ENCODE data around the gene SPTBN1. TPM values are rescaled to one million over a fixed set of nuclear protein-coding genes. Genes with fewer than 3 reads are reported as not detected.
"Not testable (repeated sequence)": the region's sequence is repeated elsewhere in the genome, so short reads cannot be mapped to it uniquely, and the experiment has no call there.

Gene SPTBN1
- total RNA-seq, 1 donor from 2014 or later = 380 TPM

- DNase-seq (ENCODE audit: low spot score) = no peak
Observed at GRCh38 chr2:54528311-54528955, 72.3 kb downstream of the SPTBN1 start.

- DNase-seq (ENCODE audit: low spot score) = not testable (repeated sequence)
Observed at GRCh38 chr2:54529518-54529917, 73.4 kb downstream of the SPTBN1 start.

- no peak for DNase-seq (ENCODE audit: low spot score)
Observed at GRCh38 chr2:54529935-54530334, 73.8 kb downstream of the SPTBN1 start.

- DNase-seq (ENCODE audit: low spot score) = no peak
Observed at GRCh38 chr2:54531558-54531957, 75.4 kb downstream of the SPTBN1 start.

- DNase-seq (ENCODE audit: low spot score) = no peak
Observed at GRCh38 chr2:54534221-54534620, 78.1 kb downstream of the SPTBN1 start.

- DNase-seq (ENCODE audit: low spot score) = no peak
Observed at GRCh38 chr2:54534625-54535024, 78.5 kb downstream of the SPTBN1 start.

- no peak for DNase-seq (ENCODE audit: low spot score)
Observed at GRCh38 chr2:54535599-54536195, 79.6 kb downstream of the SPTBN1 start.

GRCh38 chr2:54536720-54537119 is 80.6 kb downstream of the SPTBN1 start:
- no peak for DNase-seq (ENCODE audit: low spot score)

- no peak for DNase-seq (ENCODE audit: low spot score)
Observed at GRCh38 chr2:54538537-54538936, 82.4 kb downstream of the SPTBN1 start.

- DNase-seq (ENCODE audit: low spot score) = no peak
Observed at GRCh38 chr2:54539683-54540082, 83.6 kb downstream of the SPTBN1 start.

- no peak for DNase-seq (ENCODE audit: low spot score)
Observed at GRCh38 chr2:54540194-54540593, 84.1 kb downstream of the SPTBN1 start.

- DNase-seq (ENCODE audit: low spot score) = no peak
Observed at GRCh38 chr2:54541995-54542394, 85.9 kb downstream of the SPTBN1 start.

GRCh38 chr2:54543733-54544396 is 87.7 kb downstream of the SPTBN1 start:
- DNase-seq (ENCODE audit: low spot score) = no peak

GRCh38 chr2:54545702-54546450 is 89.7 kb downstream of the SPTBN1 start:
- no peak for DNase-seq (ENCODE audit: low spot score)

GRCh38 chr2:54546518-54546917 is 90.4 kb downstream of the SPTBN1 start:
- no peak for DNase-seq (ENCODE audit: low spot score)

GRCh38 chr2:54546923-54547720 is 91.0 kb downstream of the SPTBN1 start:
- DNase-seq (ENCODE audit: low spot score) = no peak

- DNase-seq (ENCODE audit: low spot score) = no peak
Observed at GRCh38 chr2:54549430-54549829, 93.3 kb downstream of the SPTBN1 start.

- peak; percentile 80 for DNase-seq (ENCODE audit: low spot score)
Observed at GRCh38 chr2:54549917-54550518, 93.9 kb downstream of the SPTBN1 start.

- no peak for DNase-seq (ENCODE audit: low spot score)
Observed at GRCh38 chr2:54550547-54550946, 94.4 kb downstream of the SPTBN1 start.

- no peak for DNase-seq (ENCODE audit: low spot score)
Observed at GRCh38 chr2:54551123-54551756, 95.1 kb downstream of the SPTBN1 start.

- DNase-seq (ENCODE audit: low spot score) = no peak
Observed at GRCh38 chr2:54553075-54553474, 96.9 kb downstream of the SPTBN1 start.
